ENCODE results near the gene CHML. TPM values are rescaled to one million over a fixed set of nuclear protein-coding genes. Genes with fewer than 3 reads are reported as not detected.

The CHML gene
- total and polyA plus RNA-seq, 2 of the 8 experiments (the other 6 are each of a cell fraction or from before 2014, with no cell fraction given): 11.5 to 82.4 TPM

DNA sequence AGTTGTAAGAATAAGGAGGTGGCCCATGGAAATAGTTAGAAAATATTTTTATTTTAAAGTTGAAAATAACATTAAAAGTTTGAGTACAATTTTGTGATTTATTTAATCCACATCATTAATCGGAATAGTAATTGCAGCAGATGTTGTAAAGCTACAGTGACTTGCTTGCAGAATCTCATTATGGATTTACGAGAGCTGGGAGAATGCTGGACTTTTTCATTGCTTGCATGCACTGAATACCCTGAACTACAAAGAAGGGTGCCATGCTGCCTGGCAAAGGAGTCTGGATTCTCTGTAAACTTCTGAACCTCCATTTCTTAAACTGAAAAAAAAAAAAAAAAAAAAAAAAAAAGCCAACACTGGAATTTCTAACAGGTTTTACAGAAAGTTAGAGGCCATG, 38.4 kb upstream of the CHML start (continued):
- TF ChIP-seq, protein P1, sequence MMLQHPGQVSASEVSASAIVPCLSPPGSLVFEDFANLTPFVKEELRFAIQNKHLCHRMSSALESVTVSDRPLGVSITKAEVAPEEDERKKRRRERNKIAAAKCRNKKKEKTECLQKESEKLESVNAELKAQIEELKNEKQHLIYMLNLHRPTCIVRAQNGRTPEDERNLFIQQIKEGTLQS (IDR thresholded peaks at IDR 0.05; ENCODE audit: insufficient read depth, low read depth, low read length): no peak

All from H1 (cell line).